K562 (cell line): ENCODE data around the gene CD68. TPM values are rescaled to one million over a fixed set of nuclear protein-coding genes. Genes with fewer than 3 reads are reported as not detected.

Experiments used
- ADNP ChIP-seq: fragments of 200-800 bp; sonication (Bioruptor generic); IDR thresholded peaks from 2 replicates; pipeline ENCODE4 v1.6.1; 2016; ENCODE audit warnings: missing genetic modification characterization, missing compliant biosample characterization
- CBFB ChIP-seq: sonication (generic); formaldehyde crosslinking; IDR thresholded peaks from 2 replicates; pipeline ENCODE4 v1.4.0; 2020; ENCODE audit warnings: mild to moderate bottlenecking, missing genetic modification reagents
- CREB3L1 ChIP-seq: fragments of 450-650 bp; IDR thresholded peaks from 2 replicates; pipeline ENCODE4 v1.6.1; 2014; ENCODE audit warnings: low read depth, mild to moderate bottlenecking, moderate library complexity, borderline replicate concordance
- E2F3 ChIP-seq: fragments of 250-450 bp; sonication (Bioruptor Pico); IDR thresholded peaks from 2 replicates; pipeline ENCODE4 v1.4.0; 2020; ENCODE audit warnings: mild to moderate bottlenecking
- HEY1 ChIP-seq: fragments of 250-450 bp; sonication (Bioruptor Pico); IDR thresholded peaks from 2 replicates; pipeline ENCODE4 v1.5.0; 2020; ENCODE audit warnings: mild to moderate bottlenecking, moderate library complexity, borderline replicate concordance
- NEUROD1 ChIP-seq: fragments of 150-350 bp; IDR thresholded peaks from 2 replicates; pipeline ENCODE4 v1.6.1; 2014; ENCODE audit warnings: borderline replicate concordance, low read length, low read depth; ENCODE audit not compliant: partially characterized antibody
- NFATC3 ChIP-seq: fragments of 450-650 bp; IDR thresholded peaks from 2 replicates; pipeline ENCODE4 v1.6.1; 2017; ENCODE audit warnings: mild to moderate bottlenecking
- PHTF2 ChIP-seq: fragments of 250-450 bp; sonication (Bioruptor Pico); IDR thresholded peaks from 2 replicates; pipeline ENCODE4 v1.5.0; 2021; ENCODE audit warnings: mild to moderate bottlenecking
- PKNOX1 ChIP-seq: fragments of 450-650 bp; IDR thresholded peaks from 2 replicates; pipeline ENCODE4 v1.6.1; 2016
- SMAD4 ChIP-seq: fragments of 250-450 bp; sonication (Bioruptor Pico); conservative IDR thresholded peaks from 2 replicates; pipeline ENCODE4 v1.8.0; 2021; ENCODE audit warnings: inconsistent platforms, mild to moderate bottlenecking, moderate library complexity
- SNIP1 ChIP-seq: fragments of 450-650 bp; IDR thresholded peaks from 2 replicates; pipeline ENCODE4 v1.7.1; 2017; ENCODE audit warnings: low read depth, mild to moderate bottlenecking
- TAF7 ChIP-seq: fragments of 450-650 bp; IDR thresholded peaks from 2 replicates; pipeline ENCODE4 v1.6.1; 2016; ENCODE audit warnings: missing genetic modification characterization, missing compliant biosample characterization
- polyA plus RNA-seq, 8 experiments: library from polyadenylated mRNA; depleted of rRNA in 4 of 8; stranded (reverse) in 5 of 8; unstranded in 3 of 8; fragments of >200 nt; fragmentation: Nextera tagmentation in 2 of 8; fragmentation: Illumina TruSeq in 1 of 8; extraction: Ambion mirVana in 2 of 8; extraction: Trizol in 1 of 8; gene quantifications; 2 replicates each; pipeline versions ENCODE4 v1.2.1 to v1.2.3, GENCODE V29; 2011 to 2014; ENCODE audit warnings: inconsistent platforms in 1 of 8, missing spikeins in 1 of 8
- total RNA-seq, 7 experiments: library from RNA; depleted of rRNA in 6 of 7; stranded (reverse); fragments of >200 nt in 6 of 7; fragmentation: Illumina TruSeq in 2 of 7; extraction: Trizol in 2 of 7; gene quantifications; 2 replicates each; pipeline versions ENCODE4 v1.2.1 to v1.2.3, GENCODE V29; 2011 to 2021; ENCODE audit warnings: low replicate concordance in 1 of 7
- TF ChIP-seq, protein P1 (sequence below): sonication (generic); formaldehyde crosslinking; IDR thresholded peaks from 2 replicates; pipeline ENCODE4 v1.8.0; 2022; ENCODE audit warnings: mild to moderate bottlenecking, missing genetic modification reagents
- TF ChIP-seq, protein P2 (sequence below): fragments of 450-650 bp; IDR thresholded peaks from 2 replicates; pipeline ENCODE4 v1.6.1; 2016; ENCODE audit warnings: borderline replicate concordance
- TF ChIP-seq, protein P3 (sequence below), 2 experiments: IDR thresholded peaks; 2 replicates each; pipeline ENCODE4 v1.6.1; 2012; ENCODE audit warnings: improper control_type of control experiment in 2 of 2, low read depth in 2 of 2, low read length in 2 of 2, borderline replicate concordance in 1 of 2

CD68 gene
- total and polyA plus RNA-seq, 9 of the 15 experiments (the other 6 are each of a cell fraction or from before 2014, with no cell fraction given): 28.2 to 89.8 (median 37.7) TPM

- TF ChIP-seq, protein P1, sequence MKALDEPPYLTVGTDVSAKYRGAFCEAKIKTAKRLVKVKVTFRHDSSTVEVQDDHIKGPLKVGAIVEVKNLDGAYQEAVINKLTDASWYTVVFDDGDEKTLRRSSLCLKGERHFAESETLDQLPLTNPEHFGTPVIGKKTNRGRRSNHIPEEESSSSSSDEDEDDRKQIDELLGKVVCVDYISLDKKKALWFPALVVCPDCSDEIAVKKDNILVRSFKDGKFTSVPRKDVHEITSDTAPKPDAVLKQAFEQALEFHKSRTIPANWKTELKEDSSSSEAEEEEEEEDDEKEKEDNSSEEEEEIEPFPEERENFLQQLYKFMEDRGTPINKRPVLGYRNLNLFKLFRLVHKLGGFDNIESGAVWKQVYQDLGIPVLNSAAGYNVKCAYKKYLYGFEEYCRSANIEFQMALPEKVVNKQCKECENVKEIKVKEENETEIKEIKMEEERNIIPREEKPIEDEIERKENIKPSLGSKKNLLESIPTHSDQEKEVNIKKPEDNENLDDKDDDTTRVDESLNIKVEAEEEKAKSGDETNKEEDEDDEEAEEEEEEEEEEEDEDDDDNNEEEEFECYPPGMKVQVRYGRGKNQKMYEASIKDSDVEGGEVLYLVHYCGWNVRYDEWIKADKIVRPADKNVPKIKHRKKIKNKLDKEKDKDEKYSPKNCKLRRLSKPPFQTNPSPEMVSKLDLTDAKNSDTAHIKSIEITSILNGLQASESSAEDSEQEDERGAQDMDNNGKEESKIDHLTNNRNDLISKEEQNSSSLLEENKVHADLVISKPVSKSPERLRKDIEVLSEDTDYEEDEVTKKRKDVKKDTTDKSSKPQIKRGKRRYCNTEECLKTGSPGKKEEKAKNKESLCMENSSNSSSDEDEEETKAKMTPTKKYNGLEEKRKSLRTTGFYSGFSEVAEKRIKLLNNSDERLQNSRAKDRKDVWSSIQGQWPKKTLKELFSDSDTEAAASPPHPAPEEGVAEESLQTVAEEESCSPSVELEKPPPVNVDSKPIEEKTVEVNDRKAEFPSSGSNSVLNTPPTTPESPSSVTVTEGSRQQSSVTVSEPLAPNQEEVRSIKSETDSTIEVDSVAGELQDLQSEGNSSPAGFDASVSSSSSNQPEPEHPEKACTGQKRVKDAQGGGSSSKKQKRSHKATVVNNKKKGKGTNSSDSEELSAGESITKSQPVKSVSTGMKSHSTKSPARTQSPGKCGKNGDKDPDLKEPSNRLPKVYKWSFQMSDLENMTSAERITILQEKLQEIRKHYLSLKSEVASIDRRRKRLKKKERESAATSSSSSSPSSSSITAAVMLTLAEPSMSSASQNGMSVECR (CRISPR knock-in tag): 0 out of 2 replicates have a peak, but pooled peaks have one; percentile 28
- TF ChIP-seq SMAD4 (peak; percentile 34; the same call in 1 of the 2 replicates), CBFB (no peak), HEY1 (CRISPR knock-in tag) (no peak), SNIP1 (no peak), TAF7 (tag) (no peak), E2F3 (no peak), NFATC3 (no peak), NEUROD1 (no peak), PKNOX1 (peak; percentile 64), CREB3L1 (no peak), ADNP (tag) (no peak), PHTF2 (no peak)
- TF ChIP-seq, protein P2, sequence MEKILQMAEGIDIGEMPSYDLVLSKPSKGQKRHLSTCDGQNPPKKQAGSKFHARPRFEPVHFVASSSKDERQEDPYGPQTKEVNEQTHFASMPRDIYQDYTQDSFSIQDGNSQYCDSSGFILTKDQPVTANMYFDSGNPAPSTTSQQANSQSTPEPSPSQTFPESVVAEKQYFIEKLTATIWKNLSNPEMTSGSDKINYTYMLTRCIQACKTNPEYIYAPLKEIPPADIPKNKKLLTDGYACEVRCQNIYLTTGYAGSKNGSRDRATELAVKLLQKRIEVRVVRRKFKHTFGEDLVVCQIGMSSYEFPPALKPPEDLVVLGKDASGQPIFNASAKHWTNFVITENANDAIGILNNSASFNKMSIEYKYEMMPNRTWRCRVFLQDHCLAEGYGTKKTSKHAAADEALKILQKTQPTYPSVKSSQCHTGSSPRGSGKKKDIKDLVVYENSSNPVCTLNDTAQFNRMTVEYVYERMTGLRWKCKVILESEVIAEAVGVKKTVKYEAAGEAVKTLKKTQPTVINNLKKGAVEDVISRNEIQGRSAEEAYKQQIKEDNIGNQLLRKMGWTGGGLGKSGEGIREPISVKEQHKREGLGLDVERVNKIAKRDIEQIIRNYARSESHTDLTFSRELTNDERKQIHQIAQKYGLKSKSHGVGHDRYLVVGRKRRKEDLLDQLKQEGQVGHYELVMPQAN: no peak
- TF ChIP-seq, protein P3, sequence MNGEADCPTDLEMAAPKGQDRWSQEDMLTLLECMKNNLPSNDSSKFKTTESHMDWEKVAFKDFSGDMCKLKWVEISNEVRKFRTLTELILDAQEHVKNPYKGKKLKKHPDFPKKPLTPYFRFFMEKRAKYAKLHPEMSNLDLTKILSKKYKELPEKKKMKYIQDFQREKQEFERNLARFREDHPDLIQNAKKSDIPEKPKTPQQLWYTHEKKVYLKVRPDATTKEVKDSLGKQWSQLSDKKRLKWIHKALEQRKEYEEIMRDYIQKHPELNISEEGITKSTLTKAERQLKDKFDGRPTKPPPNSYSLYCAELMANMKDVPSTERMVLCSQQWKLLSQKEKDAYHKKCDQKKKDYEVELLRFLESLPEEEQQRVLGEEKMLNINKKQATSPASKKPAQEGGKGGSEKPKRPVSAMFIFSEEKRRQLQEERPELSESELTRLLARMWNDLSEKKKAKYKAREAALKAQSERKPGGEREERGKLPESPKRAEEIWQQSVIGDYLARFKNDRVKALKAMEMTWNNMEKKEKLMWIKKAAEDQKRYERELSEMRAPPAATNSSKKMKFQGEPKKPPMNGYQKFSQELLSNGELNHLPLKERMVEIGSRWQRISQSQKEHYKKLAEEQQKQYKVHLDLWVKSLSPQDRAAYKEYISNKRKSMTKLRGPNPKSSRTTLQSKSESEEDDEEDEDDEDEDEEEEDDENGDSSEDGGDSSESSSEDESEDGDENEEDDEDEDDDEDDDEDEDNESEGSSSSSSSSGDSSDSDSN (IDR thresholded peaks at IDR 0.05; ENCODE audit: borderline replicate concordance in 1 of 2, low read depth in 2 of 2, low read length in 2 of 2): peak in 1 of 2 experiments; percentile 47; a peak in 1 of 4 replicates
Observed at GRCh38 chr17:7614425-7615264, 35.2 kb downstream of the CD68 start, which contains the start of gene FXR2 (continued).
